Measurements from ENCODE around the gene PALD1. TPM values are rescaled to one million over a fixed set of nuclear protein-coding genes. Genes with fewer than 3 reads are reported as not detected.

The PALD1 gene
- total RNA-seq, 2 donors from 2014 or later: 1.1 to 1.3 TPM

DNA sequence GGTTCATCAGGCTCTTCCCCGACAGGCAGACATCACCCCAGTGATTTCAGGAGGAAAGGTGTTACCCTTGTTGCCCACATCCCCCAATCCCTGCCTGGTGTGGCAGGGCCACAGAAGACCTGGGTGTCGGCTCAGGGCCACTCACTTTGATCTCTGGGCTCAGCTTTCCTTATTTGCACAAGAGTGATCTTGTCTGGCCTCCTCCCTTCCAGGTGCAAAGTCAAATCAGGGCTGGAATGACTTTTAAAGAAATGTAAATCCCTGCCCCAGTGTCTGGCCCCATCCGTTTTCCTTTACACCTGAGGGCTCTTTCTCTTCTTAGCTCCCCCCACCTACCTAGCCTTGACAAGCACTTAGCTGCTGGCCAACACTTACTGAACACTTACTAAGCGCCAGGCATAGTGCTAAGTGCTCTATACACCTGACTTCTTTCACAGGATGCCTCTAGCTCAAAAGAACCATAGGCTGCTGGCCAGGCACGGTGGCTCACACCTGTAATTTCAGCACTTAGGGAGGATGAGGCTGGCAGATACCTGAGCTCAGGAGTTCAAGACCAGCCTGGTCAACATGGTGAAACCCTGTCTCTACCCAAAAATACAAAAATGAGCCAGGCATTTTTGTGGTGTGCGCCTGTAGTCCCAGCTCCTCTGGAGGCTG is 36.1 kb upstream of the PALD1 start:
- Mint-ChIP-seq H3K27me3 (ENCODE audit: low read depth) (peaks cover 39% of the 10 kb centered on the region), H3K4me1 (ENCODE audit: low read depth) (peaks cover 7% of the 10 kb centered on the region), H3K9me3 (no peaks in the 10 kb centered on the region), H3K36me3 (ENCODE audit: insufficient read depth in 2 of 2) (peaks cover 2 to 3% of the 10 kb centered on the region in 2 donors), H3K4me3 (no peak overlapping the region), H3K27ac (no peak overlapping the region)
- no peak for DNase-seq
- no peak for ATAC-seq (replicated peaks in 1 of 2)

DNA sequence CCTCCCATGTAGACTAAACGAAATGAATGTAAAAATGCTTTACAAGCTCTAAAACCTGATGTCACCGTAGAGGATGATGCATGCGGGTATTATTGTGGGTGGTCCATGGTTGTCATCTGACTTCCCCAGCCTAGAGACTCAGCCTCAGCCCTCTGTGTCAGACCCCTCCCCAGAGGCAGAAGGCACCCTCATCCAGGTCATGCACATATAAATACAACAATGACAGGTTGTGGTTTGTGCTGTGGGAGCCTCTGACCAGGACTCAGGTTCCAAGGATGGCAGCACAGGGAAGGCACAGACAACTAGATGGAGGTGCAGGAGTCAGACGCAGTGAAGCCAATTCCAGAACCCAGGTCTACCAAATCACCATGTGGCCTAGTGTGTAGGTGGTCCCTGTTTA is 33.8 kb upstream of the PALD1 start:
- Mint-ChIP-seq H3K36me3 (ENCODE audit: insufficient read depth in 2 of 2) (peaks cover 2 to 3% of the 10 kb centered on the region in 2 donors), H3K9me3 (no peaks in the 10 kb centered on the region), H3K27ac (no peak overlapping the region), H3K27me3 (ENCODE audit: low read depth) (peaks cover 32% of the 10 kb centered on the region), H3K4me1 (ENCODE audit: low read depth) (peaks cover 7% of the 10 kb centered on the region), H3K4me3 (no peak overlapping the region)
- ATAC-seq (replicated peaks in 1 of 2) (no peak), DNase-seq (no peak)

DNA sequence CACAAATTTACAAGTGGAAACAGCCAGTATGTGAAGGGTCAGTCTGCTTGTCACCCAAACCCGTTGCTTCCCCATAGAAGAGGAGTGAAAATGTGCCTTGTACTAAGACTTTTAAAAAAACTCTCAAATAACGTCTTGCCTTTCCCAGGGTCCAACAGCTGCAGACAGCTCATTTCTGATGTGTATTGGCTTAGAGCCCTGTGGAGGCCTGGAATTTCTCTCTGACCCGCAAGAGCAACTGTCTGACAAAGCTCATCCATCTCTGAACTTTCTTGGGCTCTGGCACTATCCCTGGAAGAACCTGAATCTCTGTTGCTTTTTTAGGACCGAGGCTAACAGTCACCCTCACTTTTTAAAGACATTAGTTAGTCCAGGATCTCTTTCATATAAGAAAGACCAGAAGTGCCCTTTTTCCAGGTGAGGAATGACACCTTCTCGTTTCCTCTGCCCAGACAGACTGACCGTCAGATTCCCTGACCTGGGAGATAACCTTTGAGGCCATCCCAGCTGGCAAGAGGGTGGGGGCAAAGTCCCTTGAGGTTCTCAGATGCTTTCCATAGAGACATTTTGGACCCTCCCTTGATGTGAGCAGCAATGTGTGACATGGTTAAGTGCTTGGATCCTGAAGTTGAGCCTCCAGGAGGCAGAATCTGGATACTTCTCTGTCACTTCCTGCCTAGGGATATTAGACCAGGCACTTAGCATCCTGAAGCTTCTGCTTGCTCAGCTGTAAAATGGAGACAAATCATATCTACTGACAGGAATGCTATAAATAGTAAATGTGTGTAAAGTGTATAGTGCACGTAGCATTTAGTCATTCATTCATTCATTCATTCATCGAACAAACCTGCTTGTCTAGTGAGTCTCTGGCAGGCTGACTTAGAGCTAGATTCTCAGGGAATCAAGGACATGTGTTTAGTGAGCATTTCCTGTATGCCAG is 32.6 kb upstream of the PALD1 start:
- H3K4me3 Mint-ChIP-seq: no peak overlapping the region
- H3K27me3 Mint-ChIP-seq (ENCODE audit: low read depth): peaks cover 21% of the 10 kb centered on the region
- H3K4me1 Mint-ChIP-seq (ENCODE audit: low read depth): peaks cover 1% of the 10 kb centered on the region
- DNase-seq (no peak), ATAC-seq (replicated peaks in 1 of 2) (no peak)
- no peaks in the 10 kb centered on the region for H3K9me3 Mint-ChIP-seq
- no peaks in the 10 kb centered on the region for H3K36me3 Mint-ChIP-seq (ENCODE audit: insufficient read depth in 2 of 2)
- H3K27ac Mint-ChIP-seq: no peak overlapping the region

DNA sequence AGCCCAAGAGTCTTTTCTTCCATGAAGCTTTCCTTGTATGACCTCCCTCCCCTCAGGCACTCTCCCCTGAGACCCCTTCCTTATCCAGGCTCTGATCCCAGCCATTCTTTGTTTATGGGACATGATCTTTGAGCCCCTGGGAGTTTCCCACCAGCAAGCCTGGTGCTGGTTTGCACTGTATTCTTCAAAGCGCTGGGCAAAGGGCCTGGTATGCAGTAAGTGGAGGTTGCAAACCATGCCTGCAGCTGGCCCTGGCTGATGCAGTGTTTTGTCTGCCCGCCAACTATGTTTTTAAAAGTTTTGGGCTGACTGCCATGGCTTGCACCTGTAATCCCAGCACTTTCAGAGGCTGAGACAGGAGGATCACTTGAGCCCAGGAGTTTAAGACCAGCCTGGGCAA is 30.3 kb upstream of the PALD1 start:
- Mint-ChIP-seq H3K9me3 (no peaks in the 10 kb centered on the region), H3K27me3 (ENCODE audit: low read depth) (peaks cover 6% of the 10 kb centered on the region), H3K4me3 (no peak overlapping the region), H3K36me3 (ENCODE audit: insufficient read depth in 2 of 2) (no peaks in the 10 kb centered on the region), H3K27ac (no peak overlapping the region), H3K4me1 (ENCODE audit: low read depth) (no peaks in the 10 kb centered on the region)
- DNase-seq (no peak), ATAC-seq (replicated peaks in 1 of 2) (no peak)

DNA sequence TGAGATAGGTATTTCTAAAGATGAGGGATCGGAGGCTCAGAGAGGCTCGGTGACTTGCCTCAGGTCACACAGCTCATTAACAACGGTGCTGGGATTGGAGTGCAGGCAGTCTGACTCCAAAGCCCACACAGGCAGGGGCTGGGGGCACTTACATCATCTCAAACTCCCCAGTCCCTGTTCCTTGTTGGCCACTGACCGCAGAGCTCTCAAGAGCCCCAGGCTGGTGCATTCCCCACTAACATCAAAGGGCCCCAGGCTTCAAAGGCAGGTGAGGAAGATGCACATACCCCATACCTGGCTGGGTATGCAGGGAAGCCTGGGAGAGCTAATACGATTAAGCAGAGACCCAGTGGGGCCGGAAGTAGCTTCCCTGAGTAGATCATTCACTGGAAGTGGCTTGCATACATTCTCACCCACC is 23.3 kb upstream of the PALD1 start:
- Mint-ChIP-seq H3K27me3 (ENCODE audit: low read depth) (peaks cover 39% of the 10 kb centered on the region), H3K36me3 (ENCODE audit: insufficient read depth in 2 of 2) (no peaks in the 10 kb centered on the region), H3K4me1 (ENCODE audit: low read depth) (no peaks in the 10 kb centered on the region), H3K27ac (no peak overlapping the region), H3K4me3 (no peak overlapping the region), H3K9me3 (no peaks in the 10 kb centered on the region)
- DNase-seq (no peak), ATAC-seq (replicated peaks in 1 of 2) (no peak)

DNA sequence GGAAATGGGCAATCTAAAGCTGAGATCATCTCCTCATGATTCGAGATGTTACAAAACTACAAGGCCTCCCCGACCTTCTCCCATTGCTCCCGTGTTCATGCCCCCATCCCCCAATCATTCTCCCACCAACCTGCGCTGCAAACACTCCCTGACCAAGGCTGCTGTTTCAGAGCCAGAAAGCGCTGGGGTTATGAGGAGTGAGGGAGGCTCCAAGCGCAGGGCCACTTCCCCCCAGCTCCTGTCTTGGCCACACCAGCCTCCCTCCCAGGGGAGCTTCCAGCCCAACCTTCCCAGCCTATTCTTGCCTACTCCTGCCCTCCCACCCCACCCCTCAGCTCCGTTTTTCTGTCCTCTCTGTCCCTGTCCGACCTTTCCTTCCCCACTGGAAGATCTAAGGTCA is 22.4 kb upstream of the PALD1 start:
- H3K4me3 Mint-ChIP-seq: no peak overlapping the region
- peaks cover 47% of the 10 kb centered on the region for H3K27me3 Mint-ChIP-seq (ENCODE audit: low read depth)
- DNase-seq (no peak), ATAC-seq (replicated peaks in 1 of 2) (no peak)
- H3K9me3 Mint-ChIP-seq: no peaks in the 10 kb centered on the region
- H3K27ac Mint-ChIP-seq: no peak overlapping the region
- no peaks in the 10 kb centered on the region for H3K36me3 Mint-ChIP-seq (ENCODE audit: insufficient read depth in 2 of 2)
- H3K4me1 Mint-ChIP-seq (ENCODE audit: low read depth): peaks cover 1% of the 10 kb centered on the region

DNA sequence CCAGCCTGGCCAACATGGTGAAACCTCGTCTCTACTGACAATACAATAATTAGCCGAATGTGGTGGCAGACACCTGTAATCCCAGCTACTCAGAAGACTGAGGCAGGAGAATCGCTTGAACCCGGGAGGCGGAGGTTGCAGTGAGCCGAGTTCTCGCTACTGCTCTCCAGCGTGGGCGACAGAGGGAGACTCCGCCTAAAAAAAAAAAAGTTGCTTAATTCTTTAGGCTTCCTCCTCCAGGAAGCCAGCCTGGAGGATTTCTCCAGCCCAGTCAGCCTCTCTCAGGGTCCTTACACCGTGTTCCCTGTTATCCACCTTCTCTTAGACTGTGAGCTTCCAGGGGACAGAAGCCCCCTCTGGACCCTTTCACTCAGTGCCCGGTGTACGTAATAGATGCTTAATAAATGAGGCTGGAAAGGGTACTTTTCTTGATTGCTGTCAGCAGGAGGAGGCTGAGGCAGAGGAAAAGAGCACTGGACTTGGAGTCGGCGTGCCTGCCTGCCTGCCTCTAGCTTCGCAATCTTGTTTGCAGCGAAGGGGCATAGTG is 20.7 kb upstream of the PALD1 start:
- ATAC-seq (replicated peaks in 1 of 2): no peak

DNA sequence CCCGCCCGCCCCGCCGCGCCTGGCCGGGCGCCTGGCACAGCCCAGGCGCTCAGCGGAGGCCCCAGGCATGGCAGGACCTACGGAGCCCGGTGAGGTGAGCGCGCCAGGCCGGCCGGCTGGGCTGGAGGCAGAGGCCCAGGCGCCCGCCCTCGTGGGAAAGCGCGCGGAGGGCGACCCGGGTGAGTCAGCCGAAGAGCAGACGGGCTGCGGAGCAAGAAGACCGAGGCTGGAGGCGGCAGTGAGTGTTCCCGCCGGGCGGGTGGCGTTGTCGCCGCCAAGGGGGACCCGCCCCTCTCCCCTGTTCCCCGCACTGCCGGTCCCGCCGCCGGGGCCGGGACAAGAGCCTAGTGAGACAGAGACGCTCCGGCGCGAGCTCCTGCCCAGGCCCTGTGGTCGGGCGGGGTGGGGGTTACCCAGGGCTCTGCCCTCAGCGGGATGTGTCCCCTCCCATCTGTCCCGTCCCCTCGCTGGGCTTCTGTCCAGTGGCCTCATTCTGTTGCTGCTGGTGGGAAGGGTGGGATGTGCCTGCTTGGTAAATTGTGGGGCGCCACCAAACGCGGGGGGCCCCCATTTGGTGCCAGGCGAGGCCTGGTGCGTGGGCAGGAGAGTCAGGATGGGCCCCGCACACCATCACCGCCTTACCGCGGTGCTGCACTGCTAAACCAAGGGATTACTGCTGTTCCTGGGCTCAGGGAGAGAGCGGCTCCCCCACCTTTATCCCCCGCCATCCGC is 20.1 kb upstream of the PALD1 start:
- DNase-seq: peak; percentile 52 to 73

More for the DNA sequence above, 20.7 kb upstream of the PALD1 start:
- Mint-ChIP-seq H3K9me3 (no peaks in the 10 kb centered on the region), H3K27ac (no peak overlapping the region), H3K36me3 (ENCODE audit: insufficient read depth in 2 of 2) (no peaks in the 10 kb centered on the region), H3K27me3 (ENCODE audit: low read depth) (peaks cover 50% of the 10 kb centered on the region), H3K4me1 (ENCODE audit: low read depth) (peaks cover 4% of the 10 kb centered on the region), H3K4me3 (no peak overlapping the region)
- DNase-seq: no peak

DNA sequence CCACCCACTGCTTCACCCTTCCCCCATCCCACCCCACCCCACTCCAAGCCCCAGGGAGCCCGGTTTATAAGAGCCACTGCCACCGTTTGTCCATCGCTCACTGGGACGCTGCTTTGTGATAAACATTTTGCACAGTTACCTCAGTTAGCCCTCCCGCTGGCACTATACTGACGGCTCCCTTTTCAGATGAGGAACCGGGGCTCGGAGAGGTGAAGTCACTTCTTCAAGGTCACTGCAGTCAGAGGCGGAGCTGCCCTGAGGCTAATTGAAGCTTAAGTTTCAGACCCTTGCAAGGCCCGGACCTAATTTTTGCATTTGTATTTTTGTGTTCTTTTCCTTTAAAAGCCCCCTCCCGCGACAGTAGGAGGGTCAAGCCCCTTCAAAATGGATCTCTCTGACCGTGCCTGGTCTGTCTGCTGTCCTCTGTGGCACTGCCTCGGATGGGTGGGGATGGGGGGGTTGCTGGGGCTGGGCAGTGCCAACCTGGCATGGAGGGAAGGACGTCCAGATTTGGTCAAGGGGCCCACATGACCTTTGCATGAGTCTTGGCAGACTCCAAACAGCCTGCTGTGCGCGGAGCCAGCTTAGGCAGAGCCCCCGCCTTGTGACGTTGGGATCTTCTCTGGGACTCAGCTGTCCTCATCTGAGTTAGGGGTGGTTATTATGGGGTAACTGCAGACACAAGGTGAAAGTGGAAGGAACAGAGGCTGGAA is 19.4 kb upstream of the PALD1 start:
- Mint-ChIP-seq H3K9me3 (no peaks in the 10 kb centered on the region), H3K4me3 (peak overlapping the region in 1 of 2 donors; percentile 22), H3K27ac (no peak overlapping the region), H3K4me1 (ENCODE audit: low read depth) (peaks cover 4% of the 10 kb centered on the region), H3K27me3 (ENCODE audit: low read depth) (peaks cover 50% of the 10 kb centered on the region), H3K36me3 (ENCODE audit: insufficient read depth in 2 of 2) (no peaks in the 10 kb centered on the region)
- no peak for DNase-seq
- ATAC-seq (replicated peaks in 1 of 2): no peak

More for the DNA sequence above, 20.1 kb upstream of the PALD1 start:
- H3K27me3 Mint-ChIP-seq (ENCODE audit: low read depth): peaks cover 50% of the 10 kb centered on the region
- no peaks in the 10 kb centered on the region for H3K9me3 Mint-ChIP-seq
- ATAC-seq (replicated peaks in 1 of 2): peak; percentile 82 to 86
- no peaks in the 10 kb centered on the region for H3K36me3 Mint-ChIP-seq (ENCODE audit: insufficient read depth in 2 of 2)
- peak overlapping the region; percentile 46 to 68 for H3K4me3 Mint-ChIP-seq
- H3K27ac Mint-ChIP-seq: no peak overlapping the region
- peaks cover 4% of the 10 kb centered on the region for H3K4me1 Mint-ChIP-seq (ENCODE audit: low read depth)

DNA sequence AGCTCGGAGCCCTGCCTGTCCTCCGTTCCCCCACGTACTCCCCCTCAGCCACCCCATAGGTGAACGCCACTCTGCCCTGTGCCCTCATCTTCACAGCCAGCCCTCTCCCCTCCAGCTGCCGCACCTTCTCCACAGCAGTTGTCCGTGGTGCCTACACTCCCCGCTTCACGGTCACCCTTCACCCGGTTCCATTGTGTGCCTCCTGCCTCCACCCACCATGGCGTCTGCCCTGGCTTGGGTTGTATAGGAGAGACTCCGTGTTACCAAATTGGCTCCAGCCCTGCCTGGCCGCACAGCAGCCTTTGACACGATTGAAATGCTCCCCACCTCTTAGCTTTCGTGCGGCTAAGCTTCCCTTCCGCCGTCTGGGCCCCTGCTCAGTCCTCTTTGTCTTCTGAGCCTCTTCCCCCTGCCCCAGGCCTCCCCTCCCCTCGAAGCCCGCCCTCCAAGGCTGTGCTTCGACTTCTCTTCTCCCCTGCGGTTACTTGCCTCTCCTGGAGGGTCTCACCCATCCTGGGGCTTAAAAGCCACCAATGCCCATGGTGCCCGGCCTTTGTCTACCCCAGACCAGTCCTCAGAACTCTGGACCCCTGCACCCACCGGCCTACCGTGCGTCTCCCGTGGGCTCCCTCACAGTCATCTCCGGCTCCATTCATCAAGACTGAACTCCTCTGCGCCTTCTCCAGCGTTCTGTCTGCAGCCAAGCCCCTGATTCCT is 18.6 kb upstream of the PALD1 start:
- Mint-ChIP-seq H3K27ac (no peak overlapping the region), H3K4me1 (ENCODE audit: low read depth) (peaks cover 4% of the 10 kb centered on the region), H3K4me3 (no peak overlapping the region), H3K36me3 (ENCODE audit: insufficient read depth in 2 of 2) (no peaks in the 10 kb centered on the region), H3K27me3 (ENCODE audit: low read depth) (peaks cover 50% of the 10 kb centered on the region), H3K9me3 (no peaks in the 10 kb centered on the region)
- ATAC-seq (replicated peaks in 1 of 2) (no peak), DNase-seq (no peak)

DNA sequence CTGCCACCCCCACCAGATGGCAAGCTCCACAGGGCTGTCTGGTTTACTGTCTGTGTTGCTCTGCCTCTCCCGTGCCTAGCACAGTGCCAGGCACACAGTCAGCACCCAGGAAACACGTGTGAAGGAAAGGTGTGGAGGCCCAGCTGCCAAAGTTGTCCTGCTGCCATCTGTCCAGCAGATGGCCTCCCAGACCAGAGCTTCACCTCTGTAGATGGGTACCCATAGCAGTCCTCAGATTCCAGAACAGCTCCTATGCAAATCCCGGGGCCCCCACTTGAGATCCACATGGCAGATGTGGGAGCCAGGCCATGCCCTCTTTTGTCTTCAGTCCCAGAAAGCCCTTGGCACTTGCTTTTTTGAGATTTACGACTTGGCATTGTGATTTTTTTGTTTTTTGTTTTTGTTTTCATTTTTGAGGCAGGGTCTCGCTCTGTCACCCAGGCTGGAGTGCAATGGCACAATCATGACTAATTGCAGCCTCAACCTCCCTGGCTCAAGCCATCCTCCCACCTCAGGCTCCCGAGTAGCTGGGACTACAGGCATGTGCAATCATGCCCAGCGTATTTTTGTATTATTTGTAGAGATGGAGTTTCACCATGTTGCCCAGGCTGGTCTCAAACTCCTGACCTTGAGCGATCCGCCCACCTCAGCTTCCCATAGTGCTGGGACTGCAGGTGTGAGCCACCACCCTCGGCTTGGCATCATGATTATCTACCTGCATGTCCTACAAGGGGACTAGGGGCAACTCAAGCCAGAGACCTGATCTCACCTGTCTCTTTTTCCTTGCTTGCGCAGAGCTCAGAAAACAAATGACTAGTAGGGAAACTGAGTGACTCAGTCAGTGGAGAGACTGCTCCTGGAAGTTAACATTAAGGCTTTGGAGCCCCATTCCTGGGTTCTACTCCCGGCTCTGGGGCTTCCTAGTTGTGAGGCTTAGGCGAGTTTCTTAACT is 16.9 kb upstream of the PALD1 start:
- no peak overlapping the region for H3K4me3 Mint-ChIP-seq
- ATAC-seq (replicated peaks in 1 of 2) (peak; percentile 63 to 65), DNase-seq (peak; percentile 45 to 55)
- H3K4me1 Mint-ChIP-seq (ENCODE audit: low read depth): peaks cover 4% of the 10 kb centered on the region
- no peak overlapping the region for H3K27ac Mint-ChIP-seq
- peaks cover 34% of the 10 kb centered on the region for H3K27me3 Mint-ChIP-seq (ENCODE audit: low read depth)
- no peaks in the 10 kb centered on the region for H3K9me3 Mint-ChIP-seq
- no peaks in the 10 kb centered on the region for H3K36me3 Mint-ChIP-seq (ENCODE audit: insufficient read depth in 2 of 2)

Measured in activated T-cell treated with anti-CD3 and anti-CD28 coated beads, Interleukin-2, amount 50 U/mL, for 72 hours (primary cell).